CD1c-positive myeloid dendritic cell (primary cell): ENCODE results near the gene RIPK3.
"Not testable (repeated sequence)": the region's sequence is repeated elsewhere in the genome, so short reads cannot be mapped to it uniquely, and the experiment has no call there.

Source experiments
- DNase-seq: peaks from one replicate; pipeline ENCODE4 v3.0.0-alpha.2; 2016; ENCODE audit errors: extremely low spot score

RIPK3 gene

GRCh38 chr14:24347134-24347533 lies 7.3 kb upstream of the RIPK3 start:
- no peak for DNase-seq

DNA sequence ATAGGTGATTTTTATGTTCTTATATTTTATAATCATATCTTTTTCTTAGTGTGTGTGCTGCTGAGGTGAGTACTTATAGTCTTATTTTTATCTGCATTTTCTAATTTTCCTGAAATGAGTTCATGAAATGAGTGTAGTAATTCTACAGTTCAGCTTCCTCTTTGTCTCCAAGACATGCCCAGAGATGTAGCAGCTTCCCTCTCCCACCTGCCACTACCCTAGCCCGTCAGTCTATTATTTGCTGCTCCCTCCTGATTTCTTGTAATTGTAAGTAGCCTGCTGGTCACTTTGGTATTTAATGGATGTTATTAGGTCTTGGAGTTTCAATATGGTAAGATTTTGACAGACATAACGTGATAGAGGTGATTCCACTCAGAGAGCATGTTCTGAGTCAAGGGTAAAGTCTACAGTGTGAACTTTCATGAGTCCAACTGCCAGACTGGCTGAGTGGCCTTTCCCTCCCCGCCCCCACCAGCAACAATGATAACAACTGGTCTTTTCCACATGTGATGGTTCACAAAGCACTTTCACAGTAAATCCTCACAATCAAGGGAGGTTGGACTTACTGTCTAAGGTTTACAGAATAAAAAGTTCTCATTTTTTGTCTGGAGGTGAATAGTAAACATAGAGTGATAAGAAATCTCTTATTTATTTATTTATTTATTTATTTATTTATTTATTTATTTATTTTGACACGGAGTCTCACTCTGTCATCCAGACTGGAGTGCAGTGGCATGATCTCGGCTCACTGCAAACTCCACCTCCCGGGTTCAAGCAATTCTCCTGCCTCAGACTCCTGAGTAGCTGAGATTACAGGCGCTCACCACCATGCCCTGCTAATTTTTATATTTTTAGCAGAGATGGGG lies 4.2 kb upstream of the RIPK3 start:
- DNase-seq = no peak

- no peak for DNase-seq
Observed at GRCh38 chr14:24342889-24343288, 3.1 kb upstream of the RIPK3 start.

DNA sequence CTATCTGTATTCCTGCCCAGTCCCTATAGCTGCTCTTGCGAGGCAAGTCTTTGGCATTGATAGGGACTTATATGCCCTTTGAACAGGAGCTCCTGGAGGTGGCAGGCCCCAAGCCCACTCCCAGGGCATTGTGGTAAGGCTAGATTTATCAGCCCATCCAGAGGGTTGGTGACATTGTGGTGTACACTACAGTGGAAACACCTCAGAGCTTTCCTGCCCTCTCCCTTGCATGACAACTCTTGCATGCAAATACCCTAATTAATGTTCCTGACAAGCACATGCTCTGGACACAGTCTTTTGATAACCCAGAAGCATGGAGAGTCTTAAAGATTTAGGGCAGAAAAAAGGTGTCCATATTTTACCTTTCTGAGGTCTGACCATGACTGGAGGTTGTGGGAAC lies 815 bp upstream of the RIPK3 start:
- DNase-seq = no peak

- no peak for DNase-seq
Observed at GRCh38 chr14:24338843-24339242, 948 bp downstream of the RIPK3 start.

GRCh38 chr14:24337824-24338175 lies 2.0 kb downstream of the RIPK3 start:
- no peak for DNase-seq

DNA sequence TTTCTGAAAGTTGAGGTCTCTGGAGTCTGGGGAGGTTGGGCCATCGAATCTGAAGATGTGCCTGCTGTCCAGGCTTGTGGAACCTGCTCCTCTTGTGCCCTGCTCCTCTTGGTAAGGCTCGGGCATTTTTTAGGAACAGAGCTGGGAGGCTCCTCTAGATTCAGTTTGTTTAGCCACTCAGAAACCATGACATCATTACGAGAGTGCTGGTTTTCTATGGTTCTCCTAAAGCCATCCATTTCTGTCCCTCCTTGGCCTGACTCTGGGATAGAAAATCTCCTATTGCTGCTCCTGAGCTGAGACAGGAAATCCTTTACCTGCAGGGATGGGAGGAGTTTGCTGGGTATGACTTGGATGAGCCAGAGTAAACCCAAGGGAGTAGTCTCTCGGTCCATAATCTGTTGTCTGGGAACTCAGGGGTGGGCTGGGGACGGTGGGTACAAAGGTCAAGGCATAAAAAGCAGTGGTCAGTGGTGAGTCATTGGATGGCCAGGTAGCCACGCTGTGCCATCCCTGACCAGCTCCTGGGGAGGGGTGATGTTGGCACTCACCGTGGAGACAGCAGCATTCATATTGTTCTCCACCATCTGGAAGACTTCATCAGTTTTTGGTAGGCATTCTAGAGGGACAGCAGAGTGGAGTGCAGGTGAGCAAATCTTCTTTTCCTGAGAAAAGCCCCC lies 2.5 kb downstream of the RIPK3 start:
- no peak for DNase-seq

DNA sequence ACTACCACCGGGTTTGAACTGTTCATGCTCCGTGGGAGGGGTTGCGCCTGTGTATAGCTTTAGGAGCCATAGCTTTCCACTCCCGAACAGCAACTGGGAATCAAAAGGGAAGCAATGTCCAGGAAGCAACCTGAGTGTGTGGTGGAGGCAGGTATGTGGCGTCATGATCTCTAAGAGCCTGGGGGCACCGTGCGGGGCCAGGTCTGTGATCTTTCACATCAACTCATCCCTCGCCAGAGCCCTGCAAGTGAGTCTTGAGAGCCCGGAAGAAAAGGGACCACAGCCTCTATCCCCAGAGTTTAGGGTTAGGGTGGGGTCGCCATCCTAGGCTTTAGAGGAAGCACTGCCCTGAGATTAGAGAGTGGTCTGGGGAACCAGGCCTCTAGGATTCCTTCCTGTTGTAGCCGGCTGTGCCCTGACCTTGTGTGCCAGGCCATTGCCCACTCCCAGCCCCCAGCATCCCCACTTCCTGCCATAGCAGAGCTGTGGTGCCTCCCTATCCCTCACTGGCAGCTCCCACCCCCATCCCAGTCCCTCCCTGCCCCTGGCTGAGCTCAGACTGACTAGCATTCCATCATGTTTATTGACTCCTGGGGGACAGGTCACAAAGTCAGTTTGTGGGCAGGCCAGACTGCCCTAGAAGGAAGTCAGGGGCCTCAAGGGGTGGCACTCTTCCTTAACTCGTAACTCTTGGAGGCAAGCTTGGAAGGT lies 4.2 kb downstream of the RIPK3 start:
- DNase-seq = no peak

GRCh38 chr14:24334431-24335291 lies 5.1 kb downstream of the RIPK3 start, which contains the start of gene ADCY4:
Gene ADCY4, minus strand, starts transcription at chr14:24335071. Its CDS starts 419 bp downstream, at chr14:24334652.
- no peak for DNase-seq

- DNase-seq = peak; percentile 82
Observed at GRCh38 chr14:24332268-24332993, 7.4 kb downstream of the RIPK3 start.

- no peak for DNase-seq
Observed at GRCh38 chr14:24331731-24332267, 8.0 kb downstream of the RIPK3 start.

DNA sequence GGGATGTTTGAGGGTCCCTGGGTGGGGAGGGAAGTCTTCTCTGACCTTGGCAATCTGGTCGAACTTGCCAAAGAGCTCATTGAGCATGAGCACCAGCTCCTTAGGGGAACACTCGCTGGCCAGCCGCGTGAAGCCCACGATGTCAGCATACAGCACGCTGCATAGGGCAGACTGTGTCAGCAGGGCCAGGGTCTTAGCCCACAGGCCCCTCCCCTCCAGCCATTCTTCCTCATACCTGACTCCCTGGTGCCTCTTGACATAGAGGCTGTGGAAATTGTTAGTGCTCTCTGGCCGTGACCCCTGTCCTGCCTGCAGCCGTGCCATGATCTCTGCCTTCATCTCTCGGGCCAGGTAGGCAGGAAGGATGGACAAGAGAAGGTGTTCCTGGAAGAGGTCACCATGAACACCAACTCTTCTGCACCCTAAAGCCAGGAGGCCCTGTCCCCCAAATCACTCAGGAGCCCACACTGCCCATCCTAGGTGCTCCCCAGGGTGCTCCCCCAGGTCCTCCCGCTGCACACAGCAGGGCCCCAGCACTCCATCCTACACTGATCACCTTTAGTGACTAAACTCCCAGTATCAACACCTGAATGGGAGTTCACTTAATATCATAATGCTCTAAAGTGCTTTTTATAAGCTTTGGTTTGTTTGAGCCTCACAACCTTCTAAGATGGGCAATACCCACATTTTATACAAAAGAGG lies 8.7 kb downstream of the RIPK3 start:
- DNase-seq = no peak

- DNase-seq = peak; percentile 95
Observed at GRCh38 chr14:24329736-24330135, 10.1 kb downstream of the RIPK3 start.

DNA sequence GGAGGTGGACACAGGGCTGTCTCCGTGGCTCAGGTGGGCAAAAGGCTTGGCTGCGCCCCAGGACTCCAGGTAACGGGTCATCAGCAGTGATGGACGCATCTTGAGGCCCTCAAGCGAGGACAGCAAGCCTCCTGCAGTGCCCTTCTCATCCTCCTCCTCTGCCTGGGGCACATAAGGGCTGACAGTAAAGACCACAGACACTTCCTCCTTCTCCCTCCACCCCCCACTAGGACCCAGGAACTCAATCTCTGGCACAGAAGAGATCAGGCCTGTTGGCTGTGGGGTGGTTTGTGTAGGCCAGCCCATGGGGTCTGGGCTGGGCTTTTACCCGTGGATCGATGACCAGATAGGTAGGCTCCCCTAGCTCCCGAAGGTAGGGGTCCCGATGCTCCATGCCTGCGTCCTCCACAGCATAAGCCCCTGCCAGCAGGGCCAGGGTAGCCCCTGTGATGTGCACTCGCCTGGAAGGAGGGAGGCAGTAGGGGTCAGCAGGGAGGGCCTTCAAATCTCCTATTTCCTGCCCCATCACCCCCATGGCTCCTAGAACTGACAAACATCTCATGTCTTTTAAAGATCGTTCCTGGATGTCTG lies 10.6 kb downstream of the RIPK3 start:
- no peak for DNase-seq

- not testable (repeated sequence) for DNase-seq
Observed at GRCh38 chr14:24327914-24328313, 11.9 kb downstream of the RIPK3 start.

DNA sequence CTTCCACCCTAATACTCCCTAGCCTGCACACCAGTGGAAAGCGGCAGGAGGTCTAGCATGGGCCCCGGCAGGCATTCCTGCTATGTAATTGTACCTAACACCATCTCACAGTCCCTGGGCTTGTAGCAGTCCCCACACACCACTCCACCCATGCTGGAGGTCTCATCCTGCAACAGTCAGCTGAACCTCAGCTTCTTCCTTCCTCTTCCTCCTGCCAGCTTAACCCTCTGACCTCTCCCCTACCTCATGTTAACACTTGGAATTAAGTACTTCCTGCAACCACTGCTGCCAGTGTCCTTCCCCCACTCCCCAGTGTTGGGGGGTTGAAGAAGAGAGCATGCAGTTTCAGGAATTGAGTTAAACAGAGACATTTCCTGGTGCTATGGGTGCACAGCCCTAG lies 12.5 kb downstream of the RIPK3 start:
- peak; percentile 54 for DNase-seq

GRCh38 chr14:24325963-24326362 lies 13.8 kb downstream of the RIPK3 start:
- DNase-seq = no peak

- no peak for DNase-seq
Observed at GRCh38 chr14:24325041-24325530, 14.7 kb downstream of the RIPK3 start.

DNA sequence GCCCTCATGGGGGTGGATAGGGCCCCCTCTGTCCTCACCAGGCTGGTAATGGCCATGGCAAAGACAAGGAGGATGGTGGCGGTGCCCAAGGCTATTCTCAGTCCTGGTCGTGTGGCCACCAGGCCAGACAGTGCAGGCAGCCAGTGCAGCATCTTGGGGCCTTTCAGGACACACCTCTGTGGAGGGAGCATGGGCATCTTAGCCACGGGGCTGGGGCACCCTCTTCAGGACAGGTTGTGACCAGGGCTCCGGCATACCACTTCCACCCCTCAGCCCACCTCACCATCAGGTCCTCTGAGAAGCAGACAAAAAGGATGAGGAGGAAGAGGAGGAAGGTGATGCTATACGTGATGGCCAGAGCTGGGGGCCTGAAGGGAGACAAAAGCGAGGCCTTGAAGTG lies 15.8 kb downstream of the RIPK3 start:
- DNase-seq = no peak
